Spleen (tissue), 11 donors: Measurements from ENCODE around the gene AGK. TPM values are rescaled to one million over a fixed set of nuclear protein-coding genes. Genes with fewer than 3 reads are reported as not detected.
"Not testable (repeated sequence)": the region's sequence is repeated elsewhere in the genome, so short reads cannot be mapped to it uniquely, and the experiment has no call there.

Experiments used
- DNase-seq: peaks from one replicate; pipeline ENCODE4 v3.0.0-alpha.2; 2020
- H3K27ac ChIP-seq, 8 donors: fragments of 200-600 bp; sonication (generic) in 7 of 8; 1 replicate in 4 of 8; 2 replicates in 4 of 8; pipeline versions ENCODE4 v1.5.0 to v1.8.0; 2016 to 2021; ENCODE audit warnings: inconsistent platforms in 4 of 8, mild to moderate bottlenecking in 4 of 8, moderate library complexity in 1 of 8
- H3K27me3 ChIP-seq, 7 donors: fragments of 200-600 bp; sonication (generic) in 6 of 7; replicated peaks in 1 of 7; 1 replicate in 4 of 7; 2 replicates in 3 of 7; pipeline versions ENCODE4 v1.5.0 to v1.8.0; 2016 to 2021; ENCODE audit warnings: inconsistent platforms in 3 of 7, mild to moderate bottlenecking in 1 of 7
- H3K36me3 ChIP-seq, 6 donors: fragments of 200-600 bp; sonication (generic) in 5 of 6; 1 replicate in 4 of 6; 2 replicates in 2 of 6; pipeline versions ENCODE4 v1.5.0 to v1.8.0; 2016 to 2021; ENCODE audit warnings: inconsistent platforms in 2 of 6
- H3K4me1 ChIP-seq, 6 donors: fragments of 200-600 bp; sonication (generic) in 5 of 6; 1 replicate in 3 of 6; 2 replicates in 3 of 6; pipeline versions ENCODE4 v1.5.0 to v1.8.0; 2016 to 2021; ENCODE audit warnings: inconsistent platforms in 3 of 6
- H3K4me3 ChIP-seq, 8 donors: fragments of 200-600 bp; sonication (generic) in 7 of 8; 1 replicate in 4 of 8; 2 replicates in 4 of 8; pipeline versions ENCODE4 v1.5.0 to v1.8.0; 2016 to 2021; ENCODE audit warnings: inconsistent platforms in 4 of 8, mild to moderate bottlenecking in 4 of 8, moderate library complexity in 2 of 8
- H3K9me3 ChIP-seq, 8 donors: fragments of 200-600 bp; sonication (generic) in 7 of 8; 1 replicate in 4 of 8; 2 replicates in 4 of 8; pipeline versions ENCODE4 v1.5.0 to v1.8.0; 2016 to 2021; ENCODE audit warnings: inconsistent platforms in 4 of 8
- POLR2A ChIP-seq, 3 donors: fragments of 450-650 bp; IDR thresholded peaks; one replicate each; pipeline ENCODE4 v1.5.1; 2017; ENCODE audit warnings: antibody characterized with exemption in 3 of 3, mild to moderate bottlenecking in 1 of 3
- POLR2AphosphoS5 ChIP-seq, 3 donors: sonication (generic); formaldehyde crosslinking; IDR thresholded peaks; one replicate each; pipeline ENCODE4 v1.5.1; 2017; ENCODE audit warnings: antibody characterized with exemption in 3 of 3
- WGBS, 5 donors: extraction: QIAGEN DNeasy Blood & Tissue Kit in 3 of 5; methylation state at CpG; one replicate each; pipeline versions ENCODE4 v1.1.5 to v1.1.7; 2013 to 2018; 5-methylcytosine and 5-hydroxymethylcytosine counted together
- intact Hi-C: fragments of 100-400 bp; cut with DNase I; formaldehyde crosslinking; loops from one replicate; pipeline ENCODE4 v1.15.0; 2023; ENCODE audit warnings: low total_unique reads
- polyA plus RNA-seq, 3 donors: library from polyadenylated mRNA; stranded (reverse); fragments of 200-250 nt; gene quantifications; one replicate each; pipeline ENCODE4 v1.2.1, GENCODE V29; 2013
- total RNA-seq, 7 donors: library from RNA; depleted of rRNA in 3 of 7; stranded (reverse); fragments of >200 nt in 3 of 7; fragmentation: NEBNext Ultra II Directional in 4 of 7; extraction: Animal tissue kit (Norgen Biotek cat#: 25700) in 4 of 7; gene quantifications; one replicate each; pipeline versions ENCODE4 v1.1.0 to v1.2.1, GENCODE V29; 2016 to 2021
- TF ChIP-seq, protein P1 (sequence below), 11 experiments: fragments of 200-600 bp in 7 of 11; fragments of 450-650 bp in 4 of 11; sonication (generic) in 4 of 11; IDR thresholded peaks in 8 of 11; conservative IDR thresholded peaks in 3 of 11; 1 replicate in 7 of 11; 2 replicates in 4 of 11; pipeline versions ENCODE4 v1.4.0 to v1.8.0; 2016 to 2021; ENCODE audit warnings: antibody characterized with exemption in 11 of 11, inconsistent platforms in 4 of 11, mild to moderate bottlenecking in 1 of 11
- donor health status: healthy with polysubstance abuse.
- donor health status: DM: no; HTN: no; CAD: no; lungs with moderate emphysema.
- donor health status: DM: no; HTN: no; CAD: no.
- donor health status: Bipolar disorder and iron deficiency.
- donor health status: healthy.
- donor health status: DM: no; HTN: no; CAD: no.
- donor health status: DM: yes; HTN: yes; CAD: no.

Gene AGK
- total and polyA plus RNA-seq, 10 donors: 11.0 to 35.5 (median 24.0) TPM

DNA sequence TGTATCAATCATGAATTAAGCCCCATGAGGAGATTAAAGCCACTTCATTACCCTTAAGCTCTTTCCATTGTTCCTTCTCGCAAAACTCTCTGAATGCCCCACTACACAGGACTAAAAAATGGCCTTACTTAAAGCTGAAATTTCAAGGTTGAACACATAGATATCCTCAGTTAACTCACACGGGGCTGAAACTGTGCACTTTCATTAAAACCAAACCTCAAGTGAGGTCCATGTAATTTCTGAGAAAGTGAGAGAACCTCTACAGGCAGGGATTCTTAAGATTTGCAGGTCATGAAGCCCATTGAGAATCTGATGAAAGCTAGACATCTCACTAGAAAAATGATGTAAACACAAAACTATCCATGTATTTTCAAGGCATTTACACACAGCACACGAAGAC lies 134.9 kb downstream of the AGK start:
- WGBS, 5 donors: 88 to 93% (median 90%) methylated on average over 3 of the region's 3 CpGs
- Histone ChIP-seq H3K27me3 (no peaks in the 10 kb centered on the region), H3K27ac (no peak overlapping the region), H3K4me1 (peaks cover 0 to 9% (median 0%) of the 10 kb centered on the region in 6 donors), H3K36me3 (peaks cover 0 to 67% (median 31%) of the 10 kb centered on the region in 6 donors), H3K9me3 (no peaks in the 10 kb centered on the region), H3K4me3 (no peak overlapping the region)
- DNase-seq: no peak
- no peak for TF ChIP-seq POLR2AphosphoS5 (IDR thresholded peaks at IDR 0.05)
- TF ChIP-seq, protein P1, sequence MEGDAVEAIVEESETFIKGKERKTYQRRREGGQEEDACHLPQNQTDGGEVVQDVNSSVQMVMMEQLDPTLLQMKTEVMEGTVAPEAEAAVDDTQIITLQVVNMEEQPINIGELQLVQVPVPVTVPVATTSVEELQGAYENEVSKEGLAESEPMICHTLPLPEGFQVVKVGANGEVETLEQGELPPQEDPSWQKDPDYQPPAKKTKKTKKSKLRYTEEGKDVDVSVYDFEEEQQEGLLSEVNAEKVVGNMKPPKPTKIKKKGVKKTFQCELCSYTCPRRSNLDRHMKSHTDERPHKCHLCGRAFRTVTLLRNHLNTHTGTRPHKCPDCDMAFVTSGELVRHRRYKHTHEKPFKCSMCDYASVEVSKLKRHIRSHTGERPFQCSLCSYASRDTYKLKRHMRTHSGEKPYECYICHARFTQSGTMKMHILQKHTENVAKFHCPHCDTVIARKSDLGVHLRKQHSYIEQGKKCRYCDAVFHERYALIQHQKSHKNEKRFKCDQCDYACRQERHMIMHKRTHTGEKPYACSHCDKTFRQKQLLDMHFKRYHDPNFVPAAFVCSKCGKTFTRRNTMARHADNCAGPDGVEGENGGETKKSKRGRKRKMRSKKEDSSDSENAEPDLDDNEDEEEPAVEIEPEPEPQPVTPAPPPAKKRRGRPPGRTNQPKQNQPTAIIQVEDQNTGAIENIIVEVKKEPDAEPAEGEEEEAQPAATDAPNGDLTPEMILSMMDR (IDR thresholded peaks at IDR 0.05 in 8 of 11, conservative IDR thresholded peaks at IDR 0.05 in 3 of 11): no peak
- no peak for TF ChIP-seq POLR2A (IDR thresholded peaks at IDR 0.05)
- intact Hi-C loops: no loop called here

DNA sequence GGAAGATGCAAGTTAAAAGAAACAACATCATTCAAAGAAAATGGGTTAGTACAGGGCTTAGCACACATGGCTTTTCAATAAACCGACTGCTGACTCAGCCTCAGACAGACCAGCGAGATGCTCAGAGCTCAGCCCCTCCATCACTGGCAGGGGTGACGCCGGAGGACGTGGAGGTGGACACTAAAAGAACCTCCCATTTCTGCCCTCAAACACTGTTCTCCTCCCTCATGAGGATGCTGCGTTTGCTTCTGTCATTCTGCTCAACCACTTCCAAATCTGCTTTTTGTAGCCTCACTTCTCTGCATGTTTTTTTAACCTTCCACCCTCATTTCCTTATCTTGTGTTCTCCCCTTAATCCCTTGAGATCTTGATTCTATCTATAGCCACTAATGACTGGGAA lies 135.5 kb downstream of the AGK start:
- peaks cover 0 to 9% (median 0%) of the 10 kb centered on the region in 6 donors for H3K4me1 ChIP-seq
- H3K9me3 ChIP-seq: no peaks in the 10 kb centered on the region
- peaks cover 0 to 61% (median 28%) of the 10 kb centered on the region in 6 donors for H3K36me3 ChIP-seq
- no peak for DNase-seq
- H3K27ac ChIP-seq: no peak overlapping the region
- intact Hi-C loops: no loop called here
- WGBS, 5 donors: 88 to 93% (median 91%) methylated on average over 6 of the region's 6 CpGs
- H3K4me3 ChIP-seq: no peak overlapping the region
- no peaks in the 10 kb centered on the region for H3K27me3 ChIP-seq
- TF ChIP-seq, protein P1 (IDR thresholded peaks at IDR 0.05 in 8 of 11, conservative IDR thresholded peaks at IDR 0.05 in 3 of 11): no peak
- TF ChIP-seq POLR2AphosphoS5 (IDR thresholded peaks at IDR 0.05) (no peak), POLR2A (IDR thresholded peaks at IDR 0.05) (no peak)

DNA sequence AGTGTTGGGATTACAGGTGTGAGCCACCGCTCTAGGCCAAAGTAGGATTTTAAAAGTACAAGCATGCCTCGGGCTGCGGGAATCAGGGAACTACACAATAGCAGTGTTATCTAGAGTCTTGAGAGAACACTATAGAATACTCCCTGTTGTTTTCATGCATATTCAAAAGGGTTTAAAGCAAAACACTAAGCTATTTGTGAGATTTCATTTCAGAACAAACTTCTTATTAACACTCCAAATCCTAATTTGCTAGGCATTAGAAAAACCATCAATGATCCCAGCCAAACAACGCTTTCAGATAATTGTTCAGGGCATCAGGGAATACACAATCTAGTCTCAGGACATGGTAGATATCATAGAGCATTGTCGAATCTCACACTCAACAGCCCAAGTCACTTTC lies 136.8 kb downstream of the AGK start:
- H3K36me3 ChIP-seq: peaks cover 0 to 47% (median 18%) of the 10 kb centered on the region in 6 donors
- TF ChIP-seq, protein P1 (IDR thresholded peaks at IDR 0.05 in 8 of 11, conservative IDR thresholded peaks at IDR 0.05 in 3 of 11): no peak
- TF ChIP-seq POLR2AphosphoS5 (IDR thresholded peaks at IDR 0.05) (no peak), POLR2A (IDR thresholded peaks at IDR 0.05) (no peak)
- H3K9me3 ChIP-seq: no peaks in the 10 kb centered on the region
- no peak overlapping the region for H3K4me3 ChIP-seq
- H3K27me3 ChIP-seq: no peaks in the 10 kb centered on the region
- H3K27ac ChIP-seq: no peak overlapping the region
- 92 to 98% (median 94%) methylated on average over 5 of the region's 5 CpGs for WGBS, 5 donors
- DNase-seq: no peak
- peaks cover 0 to 14% (median 0%) of the 10 kb centered on the region in 6 donors for H3K4me1 ChIP-seq
- intact Hi-C loops: no loop called here

GRCh38 chr7:141689072-141689825 lies 138.0 kb downstream of the AGK start:
- H3K4me3 ChIP-seq, H3K9me3 ChIP-seq, H3K27ac ChIP-seq, DNase-seq, H3K27me3 ChIP-seq, intact Hi-C loops: not testable (repeated sequence)
- H3K36me3 ChIP-seq: peaks cover 0 to 35% (median 18%) of the 10 kb centered on the region in 6 donors
- H3K4me1 ChIP-seq: peaks cover 0 to 25% (median 0%) of the 10 kb centered on the region in 6 donors
- WGBS, 5 donors: 93 to 100% (median 98%) methylated on average over 3 of the region's 3 CpGs
